Hepatocyte (in vitro differentiated cells): ENCODE results near the gene SLC22A13.

Experiments
- EZH2 ChIP-seq: fragments of 200-600 bp; sonication (generic); IDR thresholded peaks from 2 replicates; pipeline ENCODE4 v1.6.1; 2016; ENCODE audit warnings: antibody characterized with exemption, mild to moderate bottlenecking, borderline replicate concordance
- EZH2phosphoT487 ChIP-seq: fragments of 200-600 bp; sonication (generic); IDR thresholded peaks from one replicate; pipeline ENCODE4 v1.6.1; 2018; ENCODE audit warnings: antibody characterized with exemption, mild to moderate bottlenecking, low read depth, moderate library complexity; ENCODE audit not compliant: unreplicated experiment, severe bottlenecking
- TF ChIP-seq, protein P1 (sequence below): fragments of 200-600 bp; sonication (generic); IDR thresholded peaks from 2 replicates; pipeline ENCODE4 v1.5.1; 2016; ENCODE audit warnings: antibody characterized with exemption, mild to moderate bottlenecking; ENCODE audit not compliant: poor library complexity

DNA sequence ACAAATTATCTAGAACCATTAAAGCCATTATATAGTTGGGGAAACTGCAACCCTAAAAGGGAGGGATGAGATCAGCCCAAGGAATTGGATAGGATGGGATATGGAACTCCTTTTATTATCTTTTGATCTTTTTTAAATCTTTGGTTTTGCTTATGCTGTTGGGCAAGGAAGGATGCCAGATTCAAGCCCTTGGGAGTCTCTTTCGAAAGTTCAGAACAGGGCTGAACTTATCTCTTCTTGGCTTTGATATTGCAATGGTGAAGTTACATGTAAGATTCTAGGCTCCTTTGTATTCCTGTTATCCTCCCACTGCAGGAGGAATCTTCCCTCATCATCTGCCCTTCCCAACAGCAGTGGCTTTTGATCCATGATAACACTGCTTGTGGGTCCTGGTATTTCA lies 10.0 kb upstream of the SLC22A13 start:
- TF ChIP-seq, protein P1, sequence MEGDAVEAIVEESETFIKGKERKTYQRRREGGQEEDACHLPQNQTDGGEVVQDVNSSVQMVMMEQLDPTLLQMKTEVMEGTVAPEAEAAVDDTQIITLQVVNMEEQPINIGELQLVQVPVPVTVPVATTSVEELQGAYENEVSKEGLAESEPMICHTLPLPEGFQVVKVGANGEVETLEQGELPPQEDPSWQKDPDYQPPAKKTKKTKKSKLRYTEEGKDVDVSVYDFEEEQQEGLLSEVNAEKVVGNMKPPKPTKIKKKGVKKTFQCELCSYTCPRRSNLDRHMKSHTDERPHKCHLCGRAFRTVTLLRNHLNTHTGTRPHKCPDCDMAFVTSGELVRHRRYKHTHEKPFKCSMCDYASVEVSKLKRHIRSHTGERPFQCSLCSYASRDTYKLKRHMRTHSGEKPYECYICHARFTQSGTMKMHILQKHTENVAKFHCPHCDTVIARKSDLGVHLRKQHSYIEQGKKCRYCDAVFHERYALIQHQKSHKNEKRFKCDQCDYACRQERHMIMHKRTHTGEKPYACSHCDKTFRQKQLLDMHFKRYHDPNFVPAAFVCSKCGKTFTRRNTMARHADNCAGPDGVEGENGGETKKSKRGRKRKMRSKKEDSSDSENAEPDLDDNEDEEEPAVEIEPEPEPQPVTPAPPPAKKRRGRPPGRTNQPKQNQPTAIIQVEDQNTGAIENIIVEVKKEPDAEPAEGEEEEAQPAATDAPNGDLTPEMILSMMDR, result no peak
- TF ChIP-seq EZH2phosphoT487 (no peak), EZH2 (no peak)
